Loucy (cell line): ENCODE measurements around the gene TTYH2.

Experiments
- H2AFZ ChIP-seq: fragments of 200-600 bp; sonication (generic); 2 replicates; pipeline ENCODE4 v1.6.0; 2016; ENCODE audit warnings: antibody characterized with exemption, mild to moderate bottlenecking, low read length, moderate library complexity
- H3F3A ChIP-seq: fragments of 200-600 bp; 2 replicates; pipeline ENCODE4 v1.6.0; 2016; ENCODE audit warnings: antibody characterized with exemption, low read depth, mild to moderate bottlenecking
- H3K27me3 ChIP-seq: fragments of 200-600 bp; sonication (generic); 2 replicates; pipeline ENCODE4 v1.6.1; 2014; ENCODE audit warnings: low read length, mild to moderate bottlenecking; ENCODE audit not compliant: insufficient read depth, poor library complexity, severe bottlenecking
- H3K36me3 ChIP-seq: fragments of 200-600 bp; sonication (generic); 2 replicates; pipeline ENCODE4 v1.6.1; 2016; ENCODE audit warnings: low read length; ENCODE audit not compliant: insufficient read depth
- H3K4me1 ChIP-seq: fragments of 200-600 bp; sonication (generic); 2 replicates; pipeline ENCODE4 v1.5.1; 2014; ENCODE audit warnings: low read length, mild to moderate bottlenecking; ENCODE audit not compliant: insufficient read depth, poor library complexity, severe bottlenecking
- H3K4me2 ChIP-seq: fragments of 200-600 bp; sonication (generic); 2 replicates; pipeline ENCODE4 v1.6.0; 2014; ENCODE audit warnings: antibody characterized with exemption, low read length, low read depth, mild to moderate bottlenecking; ENCODE audit not compliant: poor library complexity, severe bottlenecking
- H3K4me3 ChIP-seq: fragments of 200-600 bp; sonication (generic); 2 replicates; pipeline ENCODE4 v1.5.1; 2014; ENCODE audit warnings: low read length, mild to moderate bottlenecking, mixed read lengths; ENCODE audit not compliant: poor library complexity, severe bottlenecking
- H3K79me2 ChIP-seq: fragments of 200-600 bp; sonication (generic); 2 replicates; pipeline ENCODE4 v1.6.1; 2014; ENCODE audit warnings: low read length; ENCODE audit not compliant: insufficient read depth
- H3K9ac ChIP-seq: fragments of 200-600 bp; sonication (generic); 2 replicates; pipeline ENCODE4 v1.6.0; 2014; ENCODE audit warnings: mild to moderate bottlenecking, low read depth, low read length, moderate library complexity; ENCODE audit not compliant: poor library complexity, severe bottlenecking
- H3K9me2 ChIP-seq: fragments of 200-600 bp; sonication (generic); replicated peaks from 2 replicates; pipeline ENCODE4 v1.6.1; 2016; ENCODE audit warnings: low read depth, low read length, mixed read lengths
- H3K9me3 ChIP-seq: fragments of 200-600 bp; sonication (generic); 2 replicates; pipeline ENCODE4 v1.6.1; 2014; ENCODE audit warnings: mild to moderate bottlenecking, antibody characterized with exemption, low read length, low read depth; ENCODE audit not compliant: insufficient read depth
- H4K20me1 ChIP-seq: fragments of 200-600 bp; sonication (generic); 2 replicates; pipeline ENCODE4 v1.6.0; 2014; ENCODE audit warnings: antibody characterized with exemption, low read length, mild to moderate bottlenecking; ENCODE audit not compliant: insufficient read depth, poor library complexity, severe bottlenecking
- CTCF ChIP-seq: fragments of 200-600 bp; sonication (generic); conservative IDR thresholded peaks from 2 replicates; pipeline ENCODE4 v1.5.1; 2014; ENCODE audit warnings: mild to moderate bottlenecking, antibody characterized with exemption, low read length
- EZH2phosphoT487 ChIP-seq: fragments of 200-600 bp; IDR thresholded peaks from 2 replicates; pipeline ENCODE4 v1.6.1; 2018; ENCODE audit warnings: antibody characterized with exemption, mild to moderate bottlenecking, moderate library complexity, borderline replicate concordance

TTYH2 gene

GRCh38 chr17:74180336-74180735 is 33.0 kb upstream of the TTYH2 start:
- H4K20me1 ChIP-seq, result no peaks in the 10 kb centered on the region

GRCh38 chr17:74181341-74181740 is 32.0 kb upstream of the TTYH2 start:
- Histone ChIP-seq H3K9ac (no peak overlapping the region), H3K4me2 (no peak overlapping the region), H3K9me2 (no peaks in the 10 kb centered on the region), H3K27me3 (no peaks in the 10 kb centered on the region), H3F3A (no peaks in the 10 kb centered on the region), H3K36me3 (no peaks in the 10 kb centered on the region), H3K79me2 (no peaks in the 10 kb centered on the region), H3K9me3 (no peaks in the 10 kb centered on the region), H4K20me1 (no peaks in the 10 kb centered on the region), H3K4me3 (no peak overlapping the region), H2AFZ (no peak overlapping the region), H3K4me1 (no peaks in the 10 kb centered on the region)
- TF ChIP-seq CTCF (no peak), EZH2phosphoT487 (no peak)

More at GRCh38 chr17:74180336-74180735, 33.0 kb upstream of the TTYH2 start:
- H3F3A ChIP-seq, result no peaks in the 10 kb centered on the region
- TF ChIP-seq CTCF, result no peak
- no peak for TF ChIP-seq EZH2phosphoT487
- no peaks in the 10 kb centered on the region for H3K9me2 ChIP-seq
- H3K36me3 ChIP-seq, result no peaks in the 10 kb centered on the region
- H3K9me3 ChIP-seq, result no peaks in the 10 kb centered on the region
- no peak overlapping the region for H2AFZ ChIP-seq
- no peak overlapping the region for H3K9ac ChIP-seq
- H3K27me3 ChIP-seq, result no peaks in the 10 kb centered on the region
- H3K79me2 ChIP-seq, result no peaks in the 10 kb centered on the region
- H3K4me3 ChIP-seq, result no peak overlapping the region
- H3K4me1 ChIP-seq, result no peaks in the 10 kb centered on the region
- no peak overlapping the region for H3K4me2 ChIP-seq

- TF ChIP-seq CTCF, result no peak
- no peak for TF ChIP-seq EZH2phosphoT487
- H3K9me2 ChIP-seq, result no peaks in the 10 kb centered on the region
- no peaks in the 10 kb centered on the region for H3K79me2 ChIP-seq
- no peak overlapping the region for H3K4me3 ChIP-seq
- H2AFZ ChIP-seq, result no peak overlapping the region
- no peaks in the 10 kb centered on the region for H4K20me1 ChIP-seq
- H3K4me1 ChIP-seq, result no peaks in the 10 kb centered on the region
- no peaks in the 10 kb centered on the region for H3F3A ChIP-seq
- no peaks in the 10 kb centered on the region for H3K27me3 ChIP-seq
- H3K9me3 ChIP-seq, result no peaks in the 10 kb centered on the region
- no peak overlapping the region for H3K4me2 ChIP-seq
- no peaks in the 10 kb centered on the region for H3K36me3 ChIP-seq
- no peak overlapping the region for H3K9ac ChIP-seq
These were observed 31.2 kb upstream of the TTYH2 start for GRCh38 chr17:74182041-74182723.
